Subcutaneous adipose tissue (tissue), 4 donors: ENCODE measurements around the gene TRIM41. TPM values are rescaled to one million over a fixed set of nuclear protein-coding genes. Genes with fewer than 3 reads are reported as not detected.

Experiments used
- CTCF ChIP-seq: fragments of 450-650 bp; IDR thresholded peaks from one replicate; pipeline ENCODE4 v1.5.1; 2016; ENCODE audit warnings: low read depth, mild to moderate bottlenecking, control low read depth, antibody characterized with exemption, moderate library complexity
- total RNA-seq, 4 donors: library from RNA; depleted of rRNA; stranded (reverse); fragments of >200 nt; gene quantifications; one replicate each; pipeline ENCODE4 v1.1.0, GENCODE V29; 2016

Gene TRIM41
- total RNA-seq, 4 donors from 2014 or later = 8.5 to 17.3 (median 12.7) TPM

DNA sequence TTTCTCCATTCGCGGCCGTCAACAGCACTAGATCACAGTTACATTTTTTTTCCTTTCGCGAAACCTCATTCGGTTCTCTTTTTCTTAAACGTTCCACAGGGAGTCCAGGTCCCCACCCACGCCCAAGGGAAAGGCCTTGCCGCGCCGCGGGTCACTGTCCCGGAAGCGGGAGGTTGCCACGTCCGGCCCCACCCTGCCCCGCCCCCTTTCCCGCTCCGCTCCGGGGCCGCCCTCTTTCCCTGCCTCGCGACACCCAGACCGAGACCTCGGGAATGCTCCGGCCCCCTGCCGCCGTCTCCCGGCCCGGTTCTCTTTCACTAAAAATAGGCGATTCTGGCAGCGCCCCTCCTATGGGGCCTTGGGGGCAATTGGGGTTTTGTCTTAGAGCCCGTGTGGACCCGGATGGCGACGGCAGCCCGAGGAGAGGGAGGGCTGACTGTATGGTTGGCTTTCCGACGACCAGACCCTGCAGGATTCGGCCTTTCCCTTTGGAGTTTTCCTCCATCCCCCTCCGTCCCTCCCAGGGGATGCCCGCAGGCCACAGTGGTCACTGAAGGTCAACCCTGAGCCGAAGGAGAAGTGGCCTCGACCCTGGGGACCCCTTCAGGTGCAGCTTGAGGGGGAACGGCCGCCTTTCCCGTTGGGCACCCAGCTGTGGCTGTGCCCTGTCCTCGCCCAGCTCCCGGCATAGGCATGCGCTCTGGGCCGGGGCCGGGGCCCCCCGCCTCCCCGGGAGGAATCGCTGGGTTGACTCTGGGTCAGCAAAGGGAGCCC lies 23.4 kb downstream of the TRIM41 start:
- TF ChIP-seq CTCF = no peak

DNA sequence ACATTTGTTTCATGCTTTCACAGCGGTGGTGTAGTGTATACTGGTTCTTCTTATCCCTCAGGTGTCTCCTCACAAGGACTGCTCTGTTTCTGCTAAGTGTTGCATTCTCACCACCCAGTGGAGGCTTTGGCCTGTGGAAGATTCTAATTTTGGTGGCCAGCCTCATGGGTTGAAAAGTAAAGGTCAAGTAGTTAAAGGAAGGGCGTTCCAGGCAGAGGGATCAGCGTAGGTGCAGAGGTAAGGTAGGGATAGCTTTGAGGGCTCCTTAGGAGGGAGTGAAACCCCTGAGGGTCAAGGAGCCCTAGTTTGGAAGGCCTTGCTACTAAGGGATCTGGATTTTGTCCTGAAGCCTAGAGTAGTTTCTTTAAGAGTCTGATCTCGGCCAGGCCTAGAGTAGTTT lies 25.2 kb downstream of the TRIM41 start:
- no peak for TF ChIP-seq CTCF

DNA sequence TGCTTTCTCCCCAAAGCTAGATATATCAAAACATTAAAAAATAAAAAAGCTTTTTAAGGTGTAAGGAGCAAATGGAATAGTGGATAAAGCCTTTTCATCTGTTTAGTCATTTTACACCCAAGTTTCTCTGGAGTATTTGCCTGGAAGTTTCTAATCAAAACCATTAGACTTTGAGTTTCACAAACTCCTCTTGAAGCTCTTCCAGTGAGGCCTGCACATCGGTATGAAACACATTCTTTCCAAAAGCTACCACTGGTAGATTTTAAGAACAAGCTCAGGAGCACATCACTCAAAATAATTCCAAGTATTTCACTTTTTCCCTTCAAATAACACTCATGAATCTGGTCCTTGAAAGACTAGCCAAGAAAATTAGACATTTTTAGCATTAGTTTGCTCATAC lies 32.2 kb downstream of the TRIM41 start:
- no peak for TF ChIP-seq CTCF

DNA sequence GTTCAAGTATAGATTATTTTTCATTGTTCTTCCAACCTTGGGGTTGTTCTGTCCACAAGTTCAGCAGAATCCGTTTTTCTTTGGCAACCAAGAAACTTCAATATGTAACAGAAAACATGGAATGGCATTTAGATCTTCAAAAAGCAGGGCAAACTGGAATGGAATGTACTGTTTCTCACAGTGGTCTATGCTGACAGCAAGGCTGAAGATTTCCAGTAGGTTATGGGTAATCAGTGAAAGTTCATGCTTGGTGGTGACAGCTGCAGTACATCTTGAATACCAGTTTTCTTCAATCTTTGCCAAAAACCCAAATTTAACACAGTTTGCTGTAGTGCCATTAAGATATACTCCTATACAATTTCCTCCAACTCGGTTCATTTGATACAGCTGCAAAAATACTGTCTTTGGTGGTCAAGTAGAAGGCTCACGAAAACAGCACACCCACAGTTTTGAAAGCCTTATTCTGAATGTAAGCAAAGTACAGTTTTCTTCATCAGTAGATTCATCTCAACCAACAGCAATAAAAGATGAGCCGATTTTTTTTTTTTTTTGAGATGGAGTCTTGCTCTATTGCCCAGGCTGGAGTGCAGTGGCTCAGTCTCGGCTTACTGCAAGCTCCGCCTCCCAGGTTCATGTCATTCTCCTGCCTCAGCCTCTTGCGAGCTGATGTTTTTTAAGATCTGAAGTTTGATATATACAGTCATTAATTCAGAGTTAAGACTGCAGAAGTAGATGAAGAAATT lies 32.9 kb downstream of the TRIM41 start:
- no peak for TF ChIP-seq CTCF

- TF ChIP-seq CTCF = no peak
Measured at GRCh38 chr5:181258576-181258975, 35.5 kb downstream of the TRIM41 start.

DNA sequence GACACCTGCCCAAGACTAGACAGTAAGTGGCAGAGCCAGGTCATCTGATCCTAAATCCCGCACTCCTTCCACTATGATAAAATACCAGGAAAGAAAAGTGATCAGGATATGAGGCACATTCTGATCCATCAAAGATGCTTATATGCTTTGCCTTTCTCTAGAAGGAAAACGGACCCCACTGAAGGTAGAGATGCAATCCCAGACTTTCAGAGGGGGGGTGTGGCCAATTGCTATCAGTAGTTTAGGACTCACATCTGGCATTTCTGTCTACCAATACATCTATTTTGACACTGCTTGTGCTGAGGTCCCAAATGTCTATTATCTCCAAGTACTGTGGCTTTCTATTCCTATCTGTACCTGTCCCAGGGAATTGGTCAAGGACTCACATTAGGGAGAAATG lies 36.2 kb downstream of the TRIM41 start:
- TF ChIP-seq CTCF = no peak

DNA sequence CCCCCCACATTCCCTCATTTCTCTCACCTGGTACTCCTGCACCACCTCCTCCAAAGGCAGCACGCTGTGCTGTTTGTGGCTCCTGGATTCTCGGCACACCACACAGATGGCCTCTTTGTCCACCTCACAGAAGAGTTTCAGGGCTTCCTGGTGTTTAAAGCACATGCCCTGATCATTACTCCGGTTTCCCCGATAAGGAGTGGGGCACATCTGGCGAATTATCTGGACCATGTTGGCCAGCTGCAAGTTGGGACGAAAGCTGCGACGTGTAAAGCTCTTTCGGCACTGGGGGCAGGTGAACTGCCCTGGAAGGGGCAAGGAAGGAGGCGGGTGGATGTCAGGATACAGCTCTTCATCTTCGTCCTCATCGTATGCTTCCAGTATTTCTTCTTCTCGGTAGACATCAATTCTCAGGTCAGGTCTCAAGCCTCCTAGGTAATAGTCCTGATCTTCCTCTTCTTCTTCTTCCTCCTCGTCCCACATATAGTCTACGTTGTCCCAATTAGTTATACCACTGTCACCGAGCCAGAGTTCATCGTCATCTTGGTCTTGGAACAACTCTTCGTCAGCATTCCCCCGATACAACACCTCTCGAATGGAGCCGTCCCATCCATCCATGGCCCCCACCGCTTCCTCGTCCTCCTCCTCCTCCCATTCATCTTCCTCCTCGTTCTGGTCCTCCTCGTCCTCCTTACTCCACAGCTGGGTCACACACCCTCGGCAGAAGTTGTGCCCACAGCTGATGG lies 37.1 kb downstream of the TRIM41 start:
- TF ChIP-seq CTCF = no peak
